GM12874 (cell line): ENCODE results near the gene TRIO.

Experiments
- TF ChIP-seq, protein P1 (sequence below): IDR thresholded peaks from 2 replicates; pipeline ENCODE4 v1.5.1; 2011; ENCODE audit warnings: low read depth, mild to moderate bottlenecking, control low read depth, low read length, moderate library complexity; ENCODE audit not compliant: insufficient read depth

The TRIO gene

DNA sequence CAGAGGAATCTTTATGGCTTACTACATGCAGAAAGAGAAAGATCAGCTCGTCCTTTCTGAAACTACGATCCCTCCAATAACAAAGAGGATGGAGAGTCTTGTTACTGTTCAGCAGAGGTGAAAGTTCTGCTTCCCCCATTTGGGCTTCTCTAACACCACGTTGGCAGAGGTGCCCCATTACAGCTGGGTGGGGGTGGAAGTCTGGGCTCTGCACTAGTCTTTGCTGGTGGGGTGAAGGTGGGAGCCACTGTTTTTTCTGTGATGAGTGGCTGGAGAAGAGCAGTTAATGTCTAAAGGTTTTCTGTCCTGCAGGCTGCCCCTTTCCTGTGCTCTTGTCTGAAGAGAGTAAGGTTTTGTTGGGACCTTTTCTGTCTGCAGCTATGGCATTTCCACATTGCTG, 373.8 kb downstream of the TRIO start:
- TF ChIP-seq, protein P1, sequence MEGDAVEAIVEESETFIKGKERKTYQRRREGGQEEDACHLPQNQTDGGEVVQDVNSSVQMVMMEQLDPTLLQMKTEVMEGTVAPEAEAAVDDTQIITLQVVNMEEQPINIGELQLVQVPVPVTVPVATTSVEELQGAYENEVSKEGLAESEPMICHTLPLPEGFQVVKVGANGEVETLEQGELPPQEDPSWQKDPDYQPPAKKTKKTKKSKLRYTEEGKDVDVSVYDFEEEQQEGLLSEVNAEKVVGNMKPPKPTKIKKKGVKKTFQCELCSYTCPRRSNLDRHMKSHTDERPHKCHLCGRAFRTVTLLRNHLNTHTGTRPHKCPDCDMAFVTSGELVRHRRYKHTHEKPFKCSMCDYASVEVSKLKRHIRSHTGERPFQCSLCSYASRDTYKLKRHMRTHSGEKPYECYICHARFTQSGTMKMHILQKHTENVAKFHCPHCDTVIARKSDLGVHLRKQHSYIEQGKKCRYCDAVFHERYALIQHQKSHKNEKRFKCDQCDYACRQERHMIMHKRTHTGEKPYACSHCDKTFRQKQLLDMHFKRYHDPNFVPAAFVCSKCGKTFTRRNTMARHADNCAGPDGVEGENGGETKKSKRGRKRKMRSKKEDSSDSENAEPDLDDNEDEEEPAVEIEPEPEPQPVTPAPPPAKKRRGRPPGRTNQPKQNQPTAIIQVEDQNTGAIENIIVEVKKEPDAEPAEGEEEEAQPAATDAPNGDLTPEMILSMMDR: no peak

DNA sequence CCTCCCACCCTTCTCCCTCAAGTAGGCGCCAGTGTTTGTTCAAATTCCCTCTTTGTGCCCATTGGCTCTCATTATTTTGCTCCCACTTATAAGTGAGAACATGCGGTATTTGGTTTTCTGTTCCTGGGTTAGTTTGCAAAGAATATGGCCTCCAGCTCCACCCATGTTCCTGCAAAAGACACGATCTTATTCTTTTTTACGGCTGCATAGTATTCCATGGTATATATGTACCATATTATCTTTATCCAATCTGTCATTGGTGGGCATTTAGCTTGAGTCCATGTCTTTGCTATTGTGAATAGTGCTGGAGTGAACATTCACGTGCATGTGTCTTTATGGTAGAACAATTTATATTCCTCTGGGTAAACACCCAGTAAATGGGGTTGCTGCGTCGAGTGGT, 375.5 kb downstream of the TRIO start:
- TF ChIP-seq, protein P1: no peak

DNA sequence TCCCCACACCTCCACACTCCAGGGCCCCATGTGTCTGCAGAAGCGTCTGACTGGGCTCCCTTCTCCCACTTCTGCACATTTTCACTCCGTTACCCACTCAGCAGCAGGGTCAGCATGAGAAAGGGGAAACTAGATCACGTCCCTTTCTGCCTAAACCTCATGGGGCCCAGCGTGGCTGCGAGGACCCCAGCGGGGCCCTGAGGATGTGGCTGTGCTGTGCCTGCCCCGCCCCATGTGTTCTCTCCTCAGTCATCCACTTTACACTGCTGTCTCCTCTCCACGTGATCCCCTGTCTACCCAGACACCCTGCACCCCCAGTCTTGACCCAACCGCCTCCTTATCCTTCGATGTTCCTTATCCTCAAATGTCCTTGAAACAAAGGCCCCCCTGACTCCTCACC, 378.6 kb downstream of the TRIO start:
- TF ChIP-seq, protein P1: no peak

DNA sequence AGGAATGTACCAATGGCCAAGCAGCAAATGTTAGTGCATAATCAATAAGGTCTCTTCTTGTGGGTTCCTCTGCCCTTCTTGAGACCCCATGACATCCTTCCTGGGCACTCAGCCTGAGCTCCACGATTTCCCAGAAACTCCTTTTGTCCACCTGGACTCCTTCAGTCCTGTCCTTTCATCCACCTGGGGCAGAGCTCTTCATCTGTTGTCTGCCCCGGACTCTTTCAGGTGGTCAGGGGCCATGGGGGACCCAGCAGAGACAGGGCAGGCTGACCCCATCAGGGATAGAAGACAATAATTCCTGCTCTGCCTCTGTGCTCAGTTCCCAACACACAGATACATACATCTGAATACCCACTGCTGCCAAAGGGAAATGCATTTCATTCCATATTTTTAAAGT, 379.6 kb downstream of the TRIO start:
- TF ChIP-seq, protein P1: no peak

DNA sequence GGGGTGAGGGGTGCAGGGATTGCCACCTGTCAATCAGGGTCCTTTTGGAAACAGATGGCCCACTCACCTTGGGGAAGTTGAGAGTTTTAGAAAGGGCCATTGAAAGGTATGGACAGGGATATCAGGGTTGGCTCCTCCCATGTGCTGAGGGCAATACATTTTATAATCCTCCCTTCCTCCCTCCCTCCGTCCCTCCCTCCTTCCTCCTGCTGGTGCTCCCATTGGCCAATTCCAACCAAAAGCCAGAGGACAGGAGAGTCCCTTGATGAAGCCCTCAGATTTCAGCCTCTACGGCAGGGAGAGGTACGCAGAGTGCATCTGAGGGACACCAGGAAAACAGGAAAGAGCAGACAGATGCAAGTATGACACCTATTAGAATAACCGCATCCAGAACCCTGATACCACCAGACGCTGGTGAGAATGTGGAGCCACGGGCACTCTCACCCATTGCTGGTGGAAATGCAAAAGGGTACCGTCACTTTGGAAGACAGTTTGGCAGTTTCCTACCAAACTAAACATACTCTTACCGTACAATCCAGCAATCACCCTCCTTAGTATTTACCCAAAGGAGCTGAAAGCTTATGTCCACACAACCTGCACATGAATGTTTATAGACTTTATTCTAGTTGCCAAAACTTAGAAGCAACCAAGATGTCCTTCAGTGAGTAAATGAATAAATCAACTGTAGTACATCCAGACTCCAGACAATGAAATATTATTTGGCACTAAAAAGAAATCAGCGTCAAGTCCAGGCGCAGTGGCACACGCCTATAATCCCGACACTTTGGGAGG, 380.3 kb downstream of the TRIO start:
- TF ChIP-seq, protein P1: no peak

DNA sequence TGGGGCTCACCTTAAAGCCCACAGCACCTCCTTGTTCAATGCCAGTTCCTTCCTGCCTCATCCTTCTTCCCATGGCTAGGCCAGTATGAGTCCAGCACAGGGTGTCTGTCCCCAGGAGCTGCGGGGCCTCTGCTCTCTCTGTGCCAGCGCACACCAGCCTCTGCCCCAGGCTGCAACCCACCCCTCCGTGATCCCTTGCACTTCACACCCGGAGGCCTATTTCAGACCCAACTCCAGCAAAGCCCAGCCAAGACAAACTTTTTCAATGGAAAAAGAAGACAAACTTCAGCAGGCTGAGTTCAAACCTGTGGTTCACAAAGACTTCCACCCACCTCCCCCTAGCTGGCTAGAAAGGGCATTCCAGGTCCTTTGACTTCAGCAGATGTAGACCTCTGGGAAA, 382.3 kb downstream of the TRIO start:
- TF ChIP-seq, protein P1: no peak

DNA sequence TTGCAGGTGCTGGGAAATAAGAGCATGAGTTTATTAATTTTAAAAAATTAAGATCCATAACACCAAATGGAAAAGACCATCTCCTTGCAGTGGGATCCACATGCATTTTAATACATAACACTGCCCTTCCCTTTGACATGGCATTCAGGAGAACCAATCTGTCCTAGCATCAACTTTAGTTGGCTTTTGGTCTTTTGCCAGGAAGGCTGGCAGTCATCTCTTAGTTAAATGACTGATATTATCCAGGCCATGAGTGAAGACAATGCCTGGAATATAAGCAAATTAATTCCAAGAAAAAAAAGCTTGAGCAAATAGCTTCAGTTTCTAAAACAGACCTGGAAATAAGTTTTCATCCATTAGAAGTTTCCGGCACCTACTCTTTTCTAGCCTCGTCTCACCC, 383.4 kb downstream of the TRIO start:
- TF ChIP-seq, protein P1: no peak
